HL-60 (cell line): ENCODE results near the gene NINJ1.

ENCODE experiments used
- DNase-seq, 2 experiments: peaks; one replicate each; pipeline ENCODE4 v3.0.0-alpha.2; 2010 to 2020; ENCODE audit warnings: low read depth in 1 of 2, low spot score in 1 of 2
- H3K27ac ChIP-seq: fragments of 250-450 bp; sonication (Bioruptor Pico); replicated peaks from 2 replicates; pipeline ENCODE4 v1.5.1; 2020; ENCODE audit warnings: mild to moderate bottlenecking, moderate library complexity
- H3K27me3 ChIP-seq: fragments of 250-450 bp; sonication (Bioruptor Pico); 2 replicates; pipeline ENCODE4 v1.5.1; 2021; ENCODE audit warnings: mild to moderate bottlenecking, moderate library complexity; ENCODE audit not compliant: insufficient read depth, poor library complexity, severe bottlenecking
- H3K4me3 ChIP-seq: replicated peaks from 2 replicates; pipeline ENCODE4 v1.5.1; 2011; ENCODE audit warnings: mild to moderate bottlenecking, control low read depth, low read length; ENCODE audit not compliant: insufficient read depth
- CTCF ChIP-seq: IDR thresholded peaks from one replicate; pipeline ENCODE4 v1.5.1; 2011; ENCODE audit warnings: low read length, control low read depth, inconsistent platforms; ENCODE audit not compliant: insufficient read depth
- GABPA ChIP-seq: IDR thresholded peaks from 2 replicates; pipeline ENCODE4 v1.6.1; 2012; ENCODE audit warnings: low read depth
- POLR2AphosphoS5 ChIP-seq: IDR thresholded peaks from 2 replicates; pipeline ENCODE4 v1.6.1; 2012; ENCODE audit warnings: low read depth
- REST ChIP-seq: IDR thresholded peaks from 2 replicates; pipeline ENCODE4 v1.6.1; 2012; ENCODE audit warnings: low read depth; ENCODE audit not compliant: insufficient replicate concordance
- SPI1 ChIP-seq: IDR thresholded peaks from 2 replicates; pipeline ENCODE4 v1.6.1; 2012; ENCODE audit warnings: low read depth, mild to moderate bottlenecking, borderline replicate concordance

The NINJ1 gene

GRCh38 chr9:93139365-93140182, 5.5 kb upstream of the NINJ1 start:
- no peak for DNase-seq
- no peak for TF ChIP-seq CTCF
- no peak for TF ChIP-seq REST
- no peak for TF ChIP-seq SPI1
- TF ChIP-seq GABPA = no peak
- no peak for TF ChIP-seq POLR2AphosphoS5
- Histone ChIP-seq H3K27ac (no peak overlapping the region), H3K27me3 (no peaks in the 10 kb centered on the region), H3K4me3 (no peak overlapping the region)

- H3K4me3 ChIP-seq = no peak overlapping the region
- no peaks in the 10 kb centered on the region for H3K27me3 ChIP-seq
- TF ChIP-seq GABPA (no peak), REST (no peak), SPI1 (no peak), CTCF (no peak), POLR2AphosphoS5 (no peak)
- no peak overlapping the region for H3K27ac ChIP-seq
- DNase-seq = no peak
These were observed 4.2 kb upstream of the NINJ1 start for GRCh38 chr9:93138171-93138764.

- no peak for DNase-seq
- Histone ChIP-seq H3K27ac (no peak overlapping the region), H3K4me3 (no peak overlapping the region), H3K27me3 (no peaks in the 10 kb centered on the region)
- no peak for TF ChIP-seq CTCF
- no peak for TF ChIP-seq SPI1
- no peak for TF ChIP-seq POLR2AphosphoS5
- no peak for TF ChIP-seq GABPA
- no peak for TF ChIP-seq REST
These were observed 3.3 kb upstream of the NINJ1 start for GRCh38 chr9:93137362-93137761.
